Body of pancreas (tissue), 4 donors: ENCODE measurements around the gene GFY. TPM values are rescaled to one million over a fixed set of nuclear protein-coding genes. Genes with fewer than 3 reads are reported as not detected.
A peak's percentile ranks its signal among the peaks of the same experiment; 100 is the strongest.

Experiments used
- ATAC-seq: fragments of 150-250 bp; one replicate; pipeline ENCODE4 v1.9.1; 2016
- DNase-seq, 4 donors: peaks; one replicate each; pipeline ENCODE4 v3.0.0-alpha.2; 2019
- H3K27ac ChIP-seq, 4 donors: fragments of 200-600 bp; sonication (generic); 1 replicate in 3 of 4; 2 replicates in 1 of 4; pipeline versions ENCODE4 v1.5.1 to v1.6.1; 2016 to 2019; ENCODE audit warnings: mild to moderate bottlenecking in 1 of 4, mixed read lengths in 1 of 4, moderate library complexity in 1 of 4
- H3K27me3 ChIP-seq, 2 donors: fragments of 200-600 bp; sonication (generic); one replicate each; pipeline ENCODE4 v1.6.0; 2016; ENCODE audit warnings: mild to moderate bottlenecking in 1 of 2
- H3K36me3 ChIP-seq, 2 donors: fragments of 200-600 bp; sonication (generic); replicated peaks in 1 of 2; 2 replicates each; pipeline ENCODE4 v1.5.1; 2016; ENCODE audit warnings: low read depth in 2 of 2; ENCODE audit not compliant: insufficient read depth in 1 of 2
- H3K4me1 ChIP-seq: fragments of 200-600 bp; sonication (generic); one replicate; pipeline ENCODE4 v1.6.0; 2016
- H3K4me3 ChIP-seq, 2 donors: fragments of 200-600 bp; sonication (generic); 1 replicate in 1 of 2; 2 replicates in 1 of 2; pipeline ENCODE4 v1.5.1; 2016 to 2019
- H3K9me3 ChIP-seq, 3 donors: fragments of 200-600 bp; sonication (generic); 1 replicate in 2 of 3; 2 replicates in 1 of 3; pipeline ENCODE4 v1.5.1; 2016
- CTCF ChIP-seq, 7 experiments: fragments of 450-650 bp in 4 of 7; fragments of 200-600 bp in 3 of 7; sonication (generic) in 3 of 7; IDR thresholded peaks; one replicate each; pipeline ENCODE4 v1.5.1; 2016 to 2019; ENCODE audit warnings: antibody characterized with exemption in 7 of 7
- POLR2A ChIP-seq, 3 donors: fragments of 450-650 bp; IDR thresholded peaks; one replicate each; pipeline ENCODE4 v1.6.1; 2016; ENCODE audit warnings: antibody characterized with exemption in 3 of 3, mild to moderate bottlenecking in 2 of 3
- WGBS, 2 donors: methylation state at CpG; one replicate each; pipeline ENCODE4 v1.1.5; 2017; 5-methylcytosine and 5-hydroxymethylcytosine counted together
- intact Hi-C: fragments of 100-400 bp; cut with DNase I; formaldehyde crosslinking; loops from one replicate; pipeline ENCODE4 v1.15.1; 2023
- total RNA-seq, 2 donors: library from RNA; depleted of rRNA; stranded (reverse); fragments of >200 nt; gene quantifications; one replicate each; pipeline ENCODE4 v1.1.0, GENCODE V29; 2016

GFY gene
- total RNA-seq, 2 donors from 2014 or later: not detected

DNA sequence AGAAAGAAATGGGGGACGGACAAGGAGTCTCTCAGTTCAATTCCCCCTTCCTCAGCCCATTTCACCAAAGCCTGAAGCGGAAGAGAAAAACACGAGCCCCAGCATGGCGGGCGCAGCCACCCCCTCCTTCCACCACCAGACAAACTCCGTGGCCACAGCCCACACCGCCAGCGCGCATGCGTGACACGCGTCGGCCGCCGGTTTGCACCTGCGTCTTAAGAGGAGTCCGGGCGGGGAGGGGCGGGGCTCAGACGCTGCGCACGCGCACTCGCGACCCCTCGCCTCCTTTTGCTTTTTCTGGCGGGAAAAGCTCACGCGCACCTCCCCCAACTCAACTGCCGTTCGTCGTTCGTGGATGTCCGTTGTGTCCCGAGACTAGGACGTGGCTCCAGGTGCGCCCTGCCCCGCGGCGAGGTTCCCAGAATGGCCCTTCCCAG is 37.2 kb upstream of the GFY start, which contains the start of gene KASH5:
Gene KASH5 (plus strand): TSS at position 314 of the 437 bp plus-strand sequence. CDS start 2,635 bp downstream, outside the sequence.
- peak; percentile 88 to 92 (median 90) for DNase-seq
- Histone ChIP-seq H3K4me3 (no peak within 1 kb of the TSS), H3K36me3 (no peaks in the 10 kb centered on the region), H3K9me3 (no peaks in the 10 kb centered on the region), H3K27me3 (no peaks in the 10 kb centered on the region), H3K27ac (peak within 1 kb of the TSS in 3 of 4 donors; percentile 47 to 90 (median 55)), H3K4me1 (peaks cover 27% of the 10 kb centered on the region)
- ATAC-seq: peak; percentile 61
- intact Hi-C loops: no loop called here
- 32 to 40% methylated on average over 30 to 39 of the region's 40 CpGs for WGBS, 2 donors
- peak in 2 of 3 donors; percentile 43 to 49 for TF ChIP-seq POLR2A (IDR thresholded peaks at IDR 0.05)
- TF ChIP-seq CTCF (IDR thresholded peaks at IDR 0.05): no peak

DNA sequence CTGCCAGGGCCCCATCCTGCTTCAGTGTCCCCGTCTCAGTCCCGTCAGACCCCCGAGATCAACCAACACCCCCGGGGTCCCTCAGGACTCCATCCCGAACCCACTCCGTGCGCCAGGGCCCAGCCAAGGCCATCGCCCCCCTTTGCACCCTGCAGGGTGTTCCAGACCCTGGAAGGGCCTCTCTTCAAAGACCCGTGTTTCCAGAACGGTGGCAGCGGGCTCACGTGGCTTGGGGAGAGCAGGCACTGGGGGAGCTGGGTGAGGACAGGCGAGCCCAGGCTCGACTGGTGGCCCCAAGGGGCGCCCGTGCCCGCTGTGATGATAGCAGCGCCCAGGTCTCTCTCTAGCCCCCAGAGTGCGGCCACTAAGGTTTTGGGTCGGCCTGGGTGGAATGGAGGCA is 35.8 kb upstream of the GFY start:
- no peaks in the 10 kb centered on the region for H3K36me3 ChIP-seq
- peak overlapping the region in 3 of 4 donors; percentile 88 to 93 (median 90) for H3K27ac ChIP-seq
- DNase-seq (no peak), ATAC-seq (no peak)
- H3K27me3 ChIP-seq: no peaks in the 10 kb centered on the region
- intact Hi-C loops: no loop called here
- 86 to 95% methylated on average over 11 of the region's 20 CpGs for WGBS, 2 donors
- peaks cover 27% of the 10 kb centered on the region for H3K4me1 ChIP-seq
- H3K4me3 ChIP-seq: no peak overlapping the region
- H3K9me3 ChIP-seq: no peaks in the 10 kb centered on the region
- TF ChIP-seq POLR2A (IDR thresholded peaks at IDR 0.05) (no peak), CTCF (IDR thresholded peaks at IDR 0.05) (no peak)

- no peak for TF ChIP-seq CTCF (IDR thresholded peaks at IDR 0.05)
- TF ChIP-seq POLR2A (IDR thresholded peaks at IDR 0.05): no peak
- no peak overlapping the region for H3K4me3 ChIP-seq
- peak; percentile 84 to 94 (median 89) for DNase-seq
- peak; percentile 82 for ATAC-seq
- no peaks in the 10 kb centered on the region for H3K27me3 ChIP-seq
- no peaks in the 10 kb centered on the region for H3K9me3 ChIP-seq
- peaks cover 27% of the 10 kb centered on the region for H3K4me1 ChIP-seq
- intact Hi-C loops: loop anchor here (5.0 kb wide), 1 partner anchor 52 kb away; the partner anchor contains the start of gene SLC17A7
- 53 to 65% methylated on average over 14 to 23 of the region's 26 CpGs for WGBS, 2 donors
- H3K27ac ChIP-seq: peak overlapping the region; percentile 80 to 93 (median 89)
- no peaks in the 10 kb centered on the region for H3K36me3 ChIP-seq
Measured at GRCh38 chr19:49390131-49390928, 34.9 kb upstream of the GFY start.

- ATAC-seq: peak; percentile 83
- no peaks in the 10 kb centered on the region for H3K9me3 ChIP-seq
- H3K4me1 ChIP-seq: peaks cover 27% of the 10 kb centered on the region
- peak overlapping the region; percentile 80 to 93 (median 89) for H3K27ac ChIP-seq
- no peaks in the 10 kb centered on the region for H3K36me3 ChIP-seq
- H3K4me3 ChIP-seq: no peak overlapping the region
- WGBS, 2 donors: 18 to 21% methylated on average over 7 to 9 of the region's 9 CpGs
- peak; percentile 66 to 88 (median 83) for DNase-seq
- no peaks in the 10 kb centered on the region for H3K27me3 ChIP-seq
- intact Hi-C loops: loop anchor here (5.0 kb wide), 1 partner anchor 51 kb away; the partner anchor contains the start of gene SLC17A7
- TF ChIP-seq POLR2A (IDR thresholded peaks at IDR 0.05) (peak in 2 of 3 donors; percentile 61 to 74), CTCF (IDR thresholded peaks at IDR 0.05) (peak in 2 of 7 experiments; percentile 17 to 21)
Measured at GRCh38 chr19:49390929-49391359, 34.2 kb upstream of the GFY start.
